HepG2 (cell line): ENCODE results near the gene GNG7. TPM values are rescaled to one million over a fixed set of nuclear protein-coding genes. Genes with fewer than 3 reads are reported as not detected.

ENCODE experiments used
- ATAC-seq: fragments of 200-7000 bp; cut with Tn5 transposase; 3 replicates; pipeline ENCODE4 v1.9.1; 2020; ENCODE audit warnings: mild to moderate bottlenecking, moderate library complexity
- BruUV-seq: library from RNA; stranded (reverse); fragments of 400-500 nt; replicated peaks from 2 replicates; lab custom pipeline; 2021; lab: Mats Ljungman, UMichigan
- CTCF ChIA-PET: fragments of 300-600 bp; formaldehyde crosslinking; extraction: SDS; loops from one replicate; lab custom pipeline; 2021; ENCODE audit warnings: low total read pairs, inconsistent platforms, low intra/inter-chr PET ratio; lab: Yijun Ruan, JAX
- POLR2A ChIA-PET: fragments of 350-600 bp; sonication (Branson Sonifier 250); formaldehyde crosslinking; loops from one replicate; lab custom pipeline; 2020; ENCODE audit warnings: antibody characterized with exemption, inconsistent platforms; lab: Yijun Ruan, JAX
- DNase-seq: peaks from one replicate; pipeline ENCODE4 v3.0.0-alpha.2; 2015; ENCODE audit warnings: low spot score
- FAIRE-seq: peaks from 3 replicates; lab custom pipeline; 2011; peaks lifted over from hg19 to GRCh38; lab: Jason Lieb, UNC
- H2AFZ ChIP-seq: one replicate; pipeline ENCODE4 v1.6.1; 2011; ENCODE audit warnings: low read length, inconsistent platforms
- H3K27ac ChIP-seq: fragments of 300-600 bp; 3 replicates; pipeline ENCODE4 v1.8.0; 2011; ENCODE audit warnings: mixed run types, mild to moderate bottlenecking, mixed read lengths, low read length, inconsistent platforms; ENCODE audit not compliant: insufficient read depth; ENCODE audit errors: extremely low read length
- H3K27me3 ChIP-seq, 2 experiments: fragments of 200-600 bp in 1 of 2; 2 replicates in 1 of 2; 3 replicates in 1 of 2; pipeline versions ENCODE4 v1.6.0 to v1.8.0; 2011; ENCODE audit warnings: low read length in 2 of 2, mild to moderate bottlenecking in 2 of 2, moderate library complexity in 2 of 2, inconsistent platforms in 1 of 2; ENCODE audit not compliant: insufficient read depth in 2 of 2, control insufficient read depth in 1 of 2
- H3K36me3 ChIP-seq, 2 experiments: fragments of 200-600 bp in 1 of 2; replicated peaks in 1 of 2; 2 replicates in 1 of 2; 3 replicates in 1 of 2; pipeline versions ENCODE4 v1.5.1 to v1.8.0; 2011; ENCODE audit warnings: low read length in 2 of 2, inconsistent platforms in 1 of 2; ENCODE audit not compliant: insufficient read depth in 2 of 2, control insufficient read depth in 1 of 2
- H3K4me1 ChIP-seq: 2 replicates; pipeline ENCODE4 v1.5.1; 2012; ENCODE audit warnings: low read length, inconsistent platforms; ENCODE audit not compliant: insufficient read depth
- H3K4me2 ChIP-seq: 2 replicates; pipeline ENCODE4 v1.6.0; 2011; ENCODE audit warnings: low read depth, low read length, inconsistent platforms
- H3K4me3 ChIP-seq, 3 experiments: fragments of 200-600 bp in 1 of 3; sonication (generic), shearing (Covaris generic) in 1 of 3; replicated peaks in 1 of 3; 2 replicates each; pipeline ENCODE4 v1.5.1; 2011 to 2016; ENCODE audit warnings: low read length in 3 of 3, inconsistent platforms in 2 of 3, low read depth in 2 of 3, mild to moderate bottlenecking in 2 of 3, control low read depth in 1 of 3, mixed read lengths in 1 of 3; ENCODE audit not compliant: insufficient read depth in 1 of 3
- H3K79me2 ChIP-seq: one replicate; pipeline ENCODE4 v1.6.1; 2011; ENCODE audit warnings: low read length, inconsistent platforms; ENCODE audit not compliant: insufficient read depth
- H3K9ac ChIP-seq: 2 replicates; pipeline ENCODE4 v1.6.0; 2011; ENCODE audit warnings: mild to moderate bottlenecking, low read depth, low read length, inconsistent platforms; ENCODE audit not compliant: insufficient read depth
- H3K9me3 ChIP-seq: 2 replicates; pipeline ENCODE4 v1.5.1; 2012; ENCODE audit warnings: mild to moderate bottlenecking, low read length
- H4K20me1 ChIP-seq: 2 replicates; pipeline ENCODE4 v1.6.0; 2011; ENCODE audit warnings: inconsistent platforms, mild to moderate bottlenecking, low read length, moderate library complexity; ENCODE audit not compliant: insufficient read depth
- CEBPB ChIP-seq: IDR thresholded peaks from 2 replicates; pipeline ENCODE4 v1.6.1; 2011; ENCODE audit warnings: low read depth, low read length, improper control_type of control experiment, borderline replicate concordance
- E2F2 ChIP-seq: sonication (generic); formaldehyde crosslinking; IDR thresholded peaks from 2 replicates; pipeline ENCODE4 v1.4.0; 2020; ENCODE audit warnings: missing genetic modification reagents, borderline replicate concordance
- HNRNPL ChIP-seq: fragments of 200-400 bp; formaldehyde crosslinking; IDR thresholded peaks from 2 replicates; pipeline ENCODE4 v1.6.1; 2017; ENCODE audit warnings: mild to moderate bottlenecking, low read depth, low read length
- HNRNPLL ChIP-seq: fragments of 200-400 bp; formaldehyde crosslinking; IDR thresholded peaks from 2 replicates; pipeline ENCODE4 v1.6.1; 2017; ENCODE audit warnings: mild to moderate bottlenecking, low read depth, low read length; ENCODE audit not compliant: poor library complexity, severe bottlenecking
- ZKSCAN8 ChIP-seq: IDR thresholded peaks from 2 replicates; pipeline ENCODE4 v1.6.1; 2016; ENCODE audit warnings: borderline replicate concordance, missing genetic modification reagents, missing compliant biosample characterization
- ZNF230 ChIP-seq: sonication (generic); formaldehyde crosslinking; IDR thresholded peaks from 2 replicates; pipeline ENCODE4 v1.4.0; 2020; ENCODE audit warnings: mild to moderate bottlenecking, missing genetic modification reagents
- ZNF691 ChIP-seq: sonication (generic); formaldehyde crosslinking; IDR thresholded peaks from 2 replicates; pipeline ENCODE4 v1.4.0; 2020; ENCODE audit warnings: missing genetic modification reagents, low read depth, mild to moderate bottlenecking, borderline replicate concordance
- ZNF746 ChIP-seq: sonication (generic); formaldehyde crosslinking; IDR thresholded peaks from 2 replicates; pipeline ENCODE4 v1.8.0; 2022; ENCODE audit warnings: mild to moderate bottlenecking, missing genetic modification reagents
- WGBS: methylation state at CpG from one replicate; pipeline ENCODE4 v1.1.6; 2017; ENCODE audit warnings: low lambda C conversion rate; 5-methylcytosine and 5-hydroxymethylcytosine counted together
- in situ Hi-C: cut with HindIII; loops from 2 replicates; pipeline ENCODE4 v1.10.0; 2017; ENCODE audit warnings: low pct_unique_long_range_greater_than_20kb; ENCODE audit not compliant: extremely low pct_ligation_motif_present
- intact Hi-C: fragments of 100-400 bp; cut with micrococcal nuclease; formaldehyde crosslinking; loops from one replicate; pipeline ENCODE4 v1.10.0; 2022; ENCODE audit not compliant: unreplicated experiment
- polyA plus RNA-seq, 8 experiments: library from polyadenylated mRNA; depleted of rRNA in 3 of 8; stranded (reverse) in 7 of 8; unstranded in 1 of 8; fragments of >200 nt; fragmentation: Illumina TruSeq in 4 of 8; extraction: Trizol in 4 of 8; gene quantifications; 2 replicates each; pipeline versions ENCODE4 v1.2.1 to v1.2.3, GENCODE V29; 2011 to 2016; ENCODE audit warnings: low read depth in 4 of 8, missing spikeins in 1 of 8, mixed read lengths in 1 of 8; ENCODE audit not compliant: insufficient read depth in 1 of 8
- total RNA-seq, 5 experiments: library from RNA; depleted of rRNA; stranded (reverse); fragments of >200 nt; fragmentation: Illumina TruSeq; extraction: Trizol; gene quantifications; 2 replicates each; pipeline ENCODE4 v1.2.3, GENCODE V29; 2016; ENCODE audit warnings: low read depth in 1 of 5

Gene GNG7
- total and polyA plus RNA-seq, 2 of the 13 experiments (the other 11 are each of a cell fraction or from before 2014, with no cell fraction given): 1.4 to 3.3 TPM

GRCh38 chr19:2488405-2488941 is 214.0 kb downstream of the GNG7 start:
- TF ChIP-seq CEBPB: no peak
- TF ChIP-seq ZNF230 (CRISPR knock-in tag): no peak
- peak; percentile 98 for TF ChIP-seq ZKSCAN8 (CRISPR knock-in tag)
- FAIRE-seq (no peak), ATAC-seq (peak; percentile 25; the same call in 2 of the 3 replicates), DNase-seq (no peak)
- ChIA-PET POLR2A (interaction anchor here (2.0 kb wide), 1 partner anchor 13 kb away, joined by 7 read pairs; the partner anchor contains the start of gene GADD45B), CTCF (no interaction called here)
- H3K36me3 ChIP-seq: no peaks in the 10 kb centered on the region
- no peaks in the 10 kb centered on the region for H4K20me1 ChIP-seq
- WGBS: 57% methylated on average over 18 of the region's 32 CpGs
- no peak overlapping the region for H3K27ac ChIP-seq
- in situ Hi-C loops (no loop called here), intact Hi-C loops (no loop called here)
- peaks cover 45% of the 10 kb centered on the region for H3K4me1 ChIP-seq
- H3K9me3 ChIP-seq: no peaks in the 10 kb centered on the region
- peak overlapping the region; percentile 42; the same call in 1 of the 2 replicates for H3K4me2 ChIP-seq
- peaks cover 10 to 44% of the 10 kb centered on the region in 2 experiments for H3K27me3 ChIP-seq
- H3K4me3 ChIP-seq: peak overlapping the region in 1 of 3 experiments; percentile 62; a peak in 1 of 6 replicates
- H2AFZ ChIP-seq: no peak overlapping the region
- no TSS peak for BruUV-seq
- H3K9ac ChIP-seq: no peak overlapping the region
- H3K79me2 ChIP-seq: no peaks in the 10 kb centered on the region

- H3K4me3 ChIP-seq: no peak overlapping the region
- H4K20me1 ChIP-seq: no peaks in the 10 kb centered on the region
- no peak overlapping the region for H2AFZ ChIP-seq
- no peaks in the 10 kb centered on the region for H3K9me3 ChIP-seq
- CTCF ChIA-PET: no interaction called here
- no peaks in the 10 kb centered on the region for H3K79me2 ChIP-seq
- intact Hi-C loops (no loop called here), in situ Hi-C loops (no loop called here)
- DNase-seq (no peak), ATAC-seq (peak; percentile 51), FAIRE-seq (no peak)
- H3K9ac ChIP-seq: no peak overlapping the region
- peaks cover 39% of the 10 kb centered on the region for H3K4me1 ChIP-seq
- WGBS: 87% methylated on average over 3 of the region's 15 CpGs
- TF ChIP-seq ZNF746 (CRISPR knock-in tag): no peak
- no peak for TF ChIP-seq E2F2 (CRISPR knock-in tag)
- TF ChIP-seq HNRNPL: peak; percentile 29; the same call in 1 of the 2 replicates
- peak; percentile 26 for TF ChIP-seq HNRNPLL
- no peak for TF ChIP-seq ZNF691
- POLR2A ChIA-PET: interaction anchor here (2.0 kb wide), 1 partner anchor 12 kb away, joined by 7 read pairs; the partner anchor contains the start of gene GADD45B
- H3K36me3 ChIP-seq: no peaks in the 10 kb centered on the region
- BruUV-seq: no TSS peak
- no peak overlapping the region for H3K4me2 ChIP-seq
- H3K27me3 ChIP-seq: peaks cover 10 to 40% of the 10 kb centered on the region in 2 experiments
- H3K27ac ChIP-seq: no peak overlapping the region
Observed at GRCh38 chr19:2487842-2488241, 214.7 kb downstream of the GNG7 start.
